ENCODE measurements around the gene HIPK2. TPM values are rescaled to one million over a fixed set of nuclear protein-coding genes. Genes with fewer than 3 reads are reported as not detected.

Gene HIPK2
- total and polyA plus RNA-seq, 2 experiments from 2014 or later: 7.3 to 16.9 TPM

GRCh38 chr7:139540203-139540602, 237.6 kb downstream of the HIPK2 start (continued):
- TF ChIP-seq ZNF462 (CRISPR knock-in tag; IDR thresholded peaks at IDR 0.05) (no peak), CTCF (conservative IDR thresholded peaks at IDR 0.05; ENCODE audit: low read depth in 2 of 2) (no peak), NANOG (IDR thresholded peaks at IDR 0.05; ENCODE audit: borderline replicate concordance) (no peak), CREB1 (CRISPR knock-in tag; IDR thresholded peaks at IDR 0.05; ENCODE audit: low read depth) (no peak)

GRCh38 chr7:139538881-139539635, 238.7 kb downstream of the HIPK2 start:
- no peaks in the 10 kb centered on the region for H3K79me2 ChIP-seq (replicated peaks; ENCODE audit: insufficient read depth)
- H3K36me3 Mint-ChIP-seq (ENCODE audit: low read depth): no peaks in the 10 kb centered on the region
- peaks cover 22% of the 10 kb centered on the region for H3K4me1 Mint-ChIP-seq
- no peaks in the 10 kb centered on the region for H3K27me3 Mint-ChIP-seq (ENCODE audit: insufficient read depth, low read depth, poor library complexity)
- DNase-seq (ENCODE audit: low spot score): no peak
- no peak overlapping the region for H3K27ac ChIP-seq (ENCODE audit: low read depth)
- no peaks in the 10 kb centered on the region for H3K36me3 ChIP-seq (ENCODE audit: insufficient read depth)
- no peaks in the 10 kb centered on the region for H3F3A ChIP-seq (replicated peaks; ENCODE audit: low read depth)
- no peak overlapping the region for H2AFZ ChIP-seq
- no peak overlapping the region for H3K4me3 Mint-ChIP-seq
- no peak overlapping the region for H3K4me2 ChIP-seq
- no peaks in the 10 kb centered on the region for H4K20me1 ChIP-seq (replicated peaks; ENCODE audit: insufficient read depth)
- H3K27me3 ChIP-seq (ENCODE audit: insufficient read depth): no peaks in the 10 kb centered on the region
- H3K9me3 Mint-ChIP-seq: no peaks in the 10 kb centered on the region
- H3K9me2 ChIP-seq (ENCODE audit: insufficient read depth): no peaks in the 10 kb centered on the region
- no peak for ATAC-seq
- H3K4me1 ChIP-seq (ENCODE audit: insufficient read depth): no peaks in the 10 kb centered on the region
- no peak overlapping the region for H3K4me3 ChIP-seq
- no peak overlapping the region for H3K27ac Mint-ChIP-seq
- TF ChIP-seq CTCF (conservative IDR thresholded peaks at IDR 0.05; ENCODE audit: low read depth in 2 of 2) (no peak), CREB1 (CRISPR knock-in tag; IDR thresholded peaks at IDR 0.05; ENCODE audit: low read depth) (no peak), ZNF114 (CRISPR knock-in tag; IDR thresholded peaks at IDR 0.05) (no peak), EZH2phosphoT487 (IDR thresholded peaks at IDR 0.05; ENCODE audit: unreplicated experiment) (no peak), ZNF331 (CRISPR knock-in tag; IDR thresholded peaks at IDR 0.05; ENCODE audit: low read depth) (no peak), ETS1 (IDR thresholded peaks at IDR 0.05) (no peak)

All from GM23338 (cell line).